Transverse colon (tissue), 4 donors: Measurements from ENCODE around the gene NIPSNAP2. TPM values are rescaled to one million over a fixed set of nuclear protein-coding genes. Genes with fewer than 3 reads are reported as not detected.
"Not testable (repeated sequence)": the region's sequence is repeated elsewhere in the genome, so short reads cannot be mapped to it uniquely, and the experiment has no call there.

Experiments used
- DNase-seq: peaks from one replicate; pipeline ENCODE4 v3.0.0-alpha.2; 2019
- H3K27ac ChIP-seq, 4 donors: fragments of 200-600 bp; sonication (generic); 2 replicates each; pipeline ENCODE4 v1.5.1; 2016 to 2018; ENCODE audit warnings: inconsistent platforms in 4 of 4
- H3K27me3 ChIP-seq: fragments of 200-600 bp; sonication (generic); 2 replicates; pipeline ENCODE4 v1.5.1; 2017; ENCODE audit warnings: inconsistent platforms
- H3K36me3 ChIP-seq, 4 donors: fragments of 200-600 bp; sonication (generic); 2 replicates each; pipeline ENCODE4 v1.5.1; 2017 to 2019; ENCODE audit warnings: inconsistent platforms in 4 of 4
- H3K4me1 ChIP-seq, 4 donors: fragments of 200-600 bp; sonication (generic); 2 replicates each; pipeline ENCODE4 v1.5.1; 2017 to 2020; ENCODE audit warnings: inconsistent platforms in 4 of 4
- H3K4me3 ChIP-seq, 4 donors: fragments of 200-600 bp; sonication (generic); 1 replicate in 1 of 4; 2 replicates in 3 of 4; pipeline versions ENCODE4 v1.5.1 to v1.6.1; 2017 to 2019; ENCODE audit warnings: inconsistent platforms in 4 of 4
- H3K9me3 ChIP-seq, 2 donors: fragments of 200-600 bp; sonication (generic); 2 replicates each; pipeline ENCODE4 v1.5.1; 2017 to 2019; ENCODE audit warnings: inconsistent platforms in 2 of 2
- CTCF ChIP-seq, 5 experiments: fragments of 200-600 bp in 3 of 5; fragments of 450-650 bp in 2 of 5; sonication (generic) in 3 of 5; IDR thresholded peaks; 1 replicate in 2 of 5; 2 replicates in 3 of 5; pipeline ENCODE4 v1.5.1; 2016 to 2017; ENCODE audit warnings: antibody characterized with exemption in 5 of 5, inconsistent platforms in 3 of 5, mild to moderate bottlenecking in 2 of 5, moderate library complexity in 1 of 5
- EP300 ChIP-seq: sonication (generic); formaldehyde crosslinking; IDR thresholded peaks from one replicate; pipeline ENCODE4 v1.6.1; 2017; ENCODE audit warnings: antibody characterized with exemption, low read depth
- POLR2A ChIP-seq: fragments of 450-650 bp; IDR thresholded peaks from one replicate; pipeline ENCODE4 v1.6.1; 2016; ENCODE audit warnings: antibody characterized with exemption, mild to moderate bottlenecking, moderate library complexity
- POLR2AphosphoS5 ChIP-seq, 3 donors: sonication (generic); formaldehyde crosslinking; IDR thresholded peaks; one replicate each; pipeline ENCODE4 v1.6.1; 2016; ENCODE audit warnings: antibody characterized with exemption in 3 of 3
- WGBS, 2 donors: methylation state at CpG; one replicate each; pipeline ENCODE4 v1.1.5; 2018; ENCODE audit warnings: low coverage in 1 of 2; 5-methylcytosine and 5-hydroxymethylcytosine counted together
- in situ Hi-C, 4 donors: fragments of 200-750 bp; cut with MboI; loops; one replicate each; pipeline versions ENCODE4 v1.15.0 to v1.15.1; 2017; ENCODE audit warnings: low sequenced_read_pairs in 3 of 4, low pct_ligation_motif_present in 1 of 4, low pct_unique_long_range_greater_than_20kb in 1 of 4
- intact Hi-C: fragments of 100-400 bp; cut with DNase I; formaldehyde crosslinking; loops from one replicate; pipeline ENCODE4 v1.15.1; 2023; ENCODE audit warnings: low total_unique reads
- total RNA-seq, 4 donors: library from RNA; depleted of rRNA; stranded (reverse); fragments of >200 nt; gene quantifications; one replicate each; pipeline ENCODE4 v1.1.0, GENCODE V29; 2016

NIPSNAP2 gene
- total RNA-seq, 4 donors from 2014 or later, result 56.9 to 107 (median 84.1) TPM

- intact Hi-C loops, result no loop called here
- TF ChIP-seq POLR2AphosphoS5 (IDR thresholded peaks at IDR 0.05) (no peak), POLR2A (no peak), EP300 (no peak), CTCF (IDR thresholded peaks at IDR 0.05) (no peak)
- Histone ChIP-seq H3K4me3 (no peak overlapping the region), H3K27ac (no peak overlapping the region), H3K36me3 (no peaks in the 10 kb centered on the region), H3K9me3 (peaks cover 0 to 6% of the 10 kb centered on the region in 2 donors), H3K4me1 (no peaks in the 10 kb centered on the region), H3K27me3 (no peaks in the 10 kb centered on the region)
- in situ Hi-C loops, result no loop called here
- no peak for DNase-seq
- 81 to 95% methylated on average over 4 to 5 of the region's 5 CpGs for WGBS, 2 donors
Observed at GRCh38 chr7:55931421-55932151, 32.8 kb upstream of the NIPSNAP2 start.

GRCh38 chr7:55939514-55940123 is 24.8 kb upstream of the NIPSNAP2 start:
- no peak for DNase-seq
- intact Hi-C loops (no loop called here), in situ Hi-C loops (no loop called here)
- Histone ChIP-seq H3K27ac (no peak overlapping the region), H3K36me3 (peaks cover 0 to 13% (median 0%) of the 10 kb centered on the region in 4 donors), H3K9me3 (peaks cover 45 to 51% of the 10 kb centered on the region in 2 donors), H3K4me1 (no peaks in the 10 kb centered on the region), H3K4me3 (no peak overlapping the region), H3K27me3 (no peaks in the 10 kb centered on the region)
- WGBS, 2 donors, result 95 to 97% methylated on average over 7 of the region's 7 CpGs
- no peak for TF ChIP-seq CTCF (IDR thresholded peaks at IDR 0.05)
- TF ChIP-seq POLR2AphosphoS5 (IDR thresholded peaks at IDR 0.05), result no peak
- no peak for TF ChIP-seq EP300
- no peak for TF ChIP-seq POLR2A

- DNase-seq, result no peak
- Histone ChIP-seq H3K27me3 (no peaks in the 10 kb centered on the region), H3K4me3 (no peak overlapping the region), H3K9me3 (no peaks in the 10 kb centered on the region), H3K36me3 (no peaks in the 10 kb centered on the region), H3K4me1 (peaks cover 0 to 3% (median 0%) of the 10 kb centered on the region in 4 donors), H3K27ac (no peak overlapping the region)
- intact Hi-C loops, result no loop called here
- in situ Hi-C loops, result no loop called here
- WGBS, 2 donors, result 84% methylated on average over 5 of the region's 5 CpGs; no CpG with 5 or more reads in 1 of the 2 donors
- TF ChIP-seq POLR2A, result no peak
- TF ChIP-seq POLR2AphosphoS5 (IDR thresholded peaks at IDR 0.05), result no peak
- no peak for TF ChIP-seq EP300
- TF ChIP-seq CTCF (IDR thresholded peaks at IDR 0.05), result no peak
Observed at GRCh38 chr7:55946545-55946944, 17.8 kb upstream of the NIPSNAP2 start.

GRCh38 chr7:55951637-55952351 is 12.6 kb upstream of the NIPSNAP2 start, which contains the start of gene MRPS17:
Gene MRPS17 (plus strand): TSS chr7:55951877. CDS start chr7:55953196, 1,319 bp downstream.
- H3K4me3 ChIP-seq, result peak within 1 kb of the TSS; percentile 56 to 94 (median 74)
- intact Hi-C loops (no loop called here), in situ Hi-C loops (loop anchor here (10.0 to 25.0 kb wide), 2 partner anchors 67 to 314 kb away; partner anchors contain the start of gene ZNF713 (in 1 of the 4))
- peak; percentile 96 for DNase-seq
- 0 to 1% methylated on average over 7 to 49 of the region's 53 CpGs for WGBS, 2 donors
- peaks cover 6 to 12% (median 7%) of the 10 kb centered on the region in 4 donors for H3K4me1 ChIP-seq
- H3K27me3 ChIP-seq, result no peaks in the 10 kb centered on the region
- TF ChIP-seq POLR2AphosphoS5 (IDR thresholded peaks at IDR 0.05) (peak; percentile 87 to 95 (median 94)), CTCF (IDR thresholded peaks at IDR 0.05) (peak in 2 of 5 experiments; percentile 22 to 35), EP300 (no peak), POLR2A (peak; percentile 88)
- peak within 1 kb of the TSS; percentile 78 to 90 (median 82) for H3K27ac ChIP-seq
- H3K9me3 ChIP-seq, result no peaks in the 10 kb centered on the region
- peaks cover 0 to 6% (median 0%) of the 10 kb centered on the region in 4 donors for H3K36me3 ChIP-seq

- H3K9me3 ChIP-seq, DNase-seq, H3K36me3 ChIP-seq, H3K27me3 ChIP-seq, intact Hi-C loops: not testable (repeated sequence)
- Histone ChIP-seq H3K4me3 (peak overlapping the region; percentile 56 to 94 (median 74)), H3K27ac (peak overlapping the region; percentile 78 to 90 (median 82)), H3K4me1 (peaks cover 6 to 12% (median 7%) of the 10 kb centered on the region in 4 donors)
- WGBS, 2 donors, result 37 to 93% methylated on average over 3 to 19 of the region's 19 CpGs
- in situ Hi-C loops, result loop anchor here (10.0 to 25.0 kb wide), 2 partner anchors 68 to 315 kb away; partner anchors contain the start of gene ZNF713 (in 1 of the 4)
Observed at GRCh38 chr7:55952352-55952671, 12.1 kb upstream of the NIPSNAP2 start.
